NCI-H2107 treated with DMSO at 0.1 percent for 48 hours (cell line): Measurements from ENCODE around the gene SLFN12L.

Experiments
- DNase-seq: peaks from one replicate; lab custom pipeline; 2025; ENCODE audit not compliant: unreplicated experiment; lab: John Stamatoyannopoulos, UW

SLFN12L gene

GRCh38 chr17:35433075-35433894, 104.2 kb downstream of the SLFN12L start:
- DNase-seq: no peak

DNA sequence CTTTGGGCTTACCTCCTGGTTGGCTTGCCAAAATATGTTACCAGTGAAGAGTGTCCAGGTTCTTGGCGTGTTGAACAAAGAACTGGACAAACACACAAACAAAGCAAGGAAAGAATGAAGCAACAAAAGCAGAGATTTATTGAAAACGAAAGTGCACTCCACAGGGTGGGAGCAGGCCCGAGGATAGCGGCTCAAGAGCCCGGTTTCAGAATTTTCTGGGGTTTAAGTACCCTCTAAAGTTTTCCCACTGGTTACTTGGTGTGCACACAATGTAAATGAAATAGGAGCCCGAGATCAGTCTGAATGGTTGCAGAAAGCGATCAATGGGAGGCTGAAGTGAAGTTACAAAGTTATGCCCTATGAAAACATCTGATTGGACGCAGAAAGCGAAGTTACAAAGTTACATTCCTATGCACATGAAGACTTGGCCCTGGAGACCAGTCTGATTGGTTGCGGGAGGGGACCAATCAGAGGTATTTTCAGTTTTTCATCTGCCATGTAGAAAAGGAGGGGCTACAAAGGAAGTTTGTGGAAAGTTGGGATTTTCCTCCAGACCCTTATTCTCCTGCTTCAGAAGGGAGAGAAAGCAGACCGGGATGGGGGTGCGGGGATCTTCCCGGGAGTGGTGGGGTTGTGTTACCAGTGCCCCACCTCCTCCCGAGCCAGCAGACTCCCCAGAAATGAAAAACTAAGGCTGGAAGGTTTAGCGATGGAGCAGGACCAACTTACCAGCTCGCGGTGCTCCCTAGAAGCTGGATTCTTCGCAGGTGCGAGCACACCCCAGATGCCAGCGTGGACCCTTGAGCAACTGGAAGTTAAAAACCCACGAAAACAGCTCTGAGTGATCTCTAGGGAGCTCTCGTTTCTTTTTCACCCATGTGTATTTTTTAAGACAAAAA, 105.1 kb downstream of the SLFN12L start, which contains the start of gene SLFN12:
Gene SLFN12, minus strand, starts transcription at position 325 of the 899 bp plus-strand sequence. CDS start 9,472 bp downstream, outside the sequence.
- no peak for DNase-seq

DNA sequence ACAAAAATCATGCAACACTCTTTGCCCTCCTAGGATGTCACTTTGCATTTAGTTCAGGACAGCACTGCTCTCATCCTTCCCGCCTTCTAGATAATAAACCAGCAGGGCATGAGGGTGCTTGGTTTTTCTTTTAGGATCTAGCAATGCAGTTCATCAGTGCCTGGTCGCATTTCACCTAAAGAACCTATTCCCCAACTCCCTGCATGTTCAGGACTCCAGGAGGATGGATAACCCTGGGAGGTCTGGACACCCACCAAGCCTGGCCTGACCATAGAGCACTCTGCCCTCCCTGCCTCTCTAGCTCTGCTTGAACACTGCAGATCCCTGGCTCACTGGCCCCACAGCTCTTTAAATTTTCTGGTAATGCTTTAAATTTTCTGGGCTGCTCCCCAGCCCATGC, 107.8 kb downstream of the SLFN12L start:
- DNase-seq: no peak

DNA sequence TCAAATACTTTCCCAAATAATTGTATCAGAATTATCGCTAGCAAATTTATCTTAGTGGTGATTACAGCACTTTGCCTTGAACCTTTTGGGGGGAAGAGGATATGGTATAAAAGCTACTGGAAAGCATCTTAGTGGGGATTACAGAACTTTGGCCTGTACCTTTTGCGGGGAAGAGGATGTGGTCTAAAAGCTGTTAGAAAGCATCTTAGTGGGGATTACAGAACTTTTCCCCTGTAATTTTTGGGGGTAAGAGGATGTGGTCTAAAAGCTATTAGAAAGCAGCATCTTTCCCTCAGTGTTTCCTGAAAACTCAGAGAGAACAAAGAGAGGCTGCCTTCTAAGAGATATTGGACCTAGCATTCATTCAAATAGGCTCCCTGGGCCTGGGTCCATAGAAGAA, 109.2 kb downstream of the SLFN12L start:
- no peak for DNase-seq

DNA sequence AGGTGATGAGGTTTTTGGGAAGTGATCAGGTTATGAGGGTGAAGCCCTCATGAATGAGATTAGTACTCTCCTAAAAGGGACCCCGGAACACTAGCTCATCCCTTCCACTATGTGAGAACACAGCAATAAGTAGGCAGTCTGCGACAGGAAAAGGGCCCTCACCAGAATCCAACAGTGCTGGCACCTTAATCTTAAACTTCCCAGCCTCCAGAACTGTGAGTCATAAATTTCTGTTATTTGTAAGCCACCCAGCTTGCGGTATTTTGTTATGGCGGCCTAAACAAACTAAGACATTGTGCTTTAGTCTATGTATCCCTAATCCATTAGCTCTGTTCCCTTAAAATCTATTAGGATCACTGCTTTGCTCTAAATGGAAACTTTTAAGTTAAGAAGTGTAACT, 113.7 kb downstream of the SLFN12L start:
- DNase-seq: no peak
